K562 (cell line): ENCODE measurements around the gene ABCB4.

Source experiments
- GABPA ChIP-seq: fragments of 200-800 bp; sonication (Bioruptor generic); conservative IDR thresholded peaks from 2 replicates; pipeline ENCODE4 v1.6.1; 2016; ENCODE audit warnings: low read depth, missing genetic modification characterization, missing compliant biosample characterization
- MYC ChIP-seq, 2 experiments: fragments of 250-450 bp in 1 of 2; sonication (Bioruptor Pico) in 1 of 2; IDR thresholded peaks; 2 replicates each; pipeline versions ENCODE4 v1.5.1 to v1.6.1; 2012 to 2021; ENCODE audit warnings: low read depth in 2 of 2, borderline replicate concordance in 1 of 2, improper control_type of control experiment in 1 of 2, low read length in 1 of 2, mild to moderate bottlenecking in 1 of 2, moderate library complexity in 1 of 2
- PHB2 ChIP-seq: fragments of 450-650 bp; IDR thresholded peaks from 2 replicates; pipeline ENCODE4 v1.6.1; 2017; ENCODE audit warnings: low read depth
- SP2 ChIP-seq: IDR thresholded peaks from 2 replicates; pipeline ENCODE4 v1.6.1; 2011; ENCODE audit warnings: mild to moderate bottlenecking, low read depth, low read length, moderate library complexity; ENCODE audit not compliant: poor library complexity, severe bottlenecking; ENCODE audit errors: extremely low read depth
- TCF7 ChIP-seq: sonication (generic); IDR thresholded peaks from 2 replicates; pipeline ENCODE4 v1.6.1; 2016; ENCODE audit warnings: antibody characterized with exemption, borderline replicate concordance
- TFAM ChIP-seq: fragments of 250-450 bp; sonication (Bioruptor Pico); conservative IDR thresholded peaks from 2 replicates; pipeline ENCODE4 v1.5.0; 2021; ENCODE audit warnings: mild to moderate bottlenecking, moderate library complexity
- TF ChIP-seq, protein P1 (sequence below): sonication (generic); formaldehyde crosslinking; IDR thresholded peaks from 2 replicates; pipeline ENCODE4 v1.9.0; 2022; ENCODE audit warnings: mild to moderate bottlenecking, missing genetic modification reagents
- TF ChIP-seq, protein P2 (sequence below): sonication (generic); formaldehyde crosslinking; IDR thresholded peaks from 2 replicates; pipeline ENCODE4 v1.8.1; 2023; ENCODE audit warnings: mild to moderate bottlenecking, missing genetic modification reagents
- TF ChIP-seq, protein P3 (sequence below): sonication (generic); formaldehyde crosslinking; IDR thresholded peaks from 2 replicates; pipeline ENCODE4 v1.8.0; 2022; ENCODE audit warnings: missing genetic modification reagents, mild to moderate bottlenecking, borderline replicate concordance

DNA sequence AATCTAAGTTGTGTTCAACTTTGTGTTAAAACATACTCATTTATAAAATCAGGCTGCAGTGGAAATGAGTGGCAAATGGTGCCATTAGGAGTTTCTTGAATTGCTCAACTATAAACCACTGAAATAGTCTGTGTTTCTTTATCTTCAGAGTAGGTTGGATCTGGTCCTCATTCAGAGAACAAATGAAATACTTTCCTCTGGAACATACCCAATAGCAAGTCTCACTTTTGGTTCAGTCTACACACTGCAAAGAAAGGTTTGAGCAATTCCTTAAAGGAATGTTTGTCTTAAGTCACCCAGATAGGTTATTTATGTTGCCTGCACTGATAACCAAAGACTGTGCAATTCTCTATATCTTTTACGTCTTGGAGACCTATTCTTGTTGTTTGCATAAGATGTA lies 62.5 kb downstream of the ABCB4 start:
- TF ChIP-seq TFAM (CRISPR knock-in tag) (no peak), TCF7 (no peak), PHB2 (no peak), GABPA (tag) (no peak), SP2 (no peak), MYC (IDR thresholded peaks at IDR 0.05; ENCODE audit: low read depth, low read length) (no peak), MYC (CRISPR knock-in tag; IDR thresholded peaks at IDR 0.05; ENCODE audit: borderline replicate concordance, low read depth) (no peak)
- TF ChIP-seq, protein P1, sequence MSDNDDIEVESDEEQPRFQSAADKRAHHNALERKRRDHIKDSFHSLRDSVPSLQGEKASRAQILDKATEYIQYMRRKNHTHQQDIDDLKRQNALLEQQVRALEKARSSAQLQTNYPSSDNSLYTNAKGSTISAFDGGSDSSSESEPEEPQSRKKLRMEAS = no peak
- TF ChIP-seq, protein P2, sequence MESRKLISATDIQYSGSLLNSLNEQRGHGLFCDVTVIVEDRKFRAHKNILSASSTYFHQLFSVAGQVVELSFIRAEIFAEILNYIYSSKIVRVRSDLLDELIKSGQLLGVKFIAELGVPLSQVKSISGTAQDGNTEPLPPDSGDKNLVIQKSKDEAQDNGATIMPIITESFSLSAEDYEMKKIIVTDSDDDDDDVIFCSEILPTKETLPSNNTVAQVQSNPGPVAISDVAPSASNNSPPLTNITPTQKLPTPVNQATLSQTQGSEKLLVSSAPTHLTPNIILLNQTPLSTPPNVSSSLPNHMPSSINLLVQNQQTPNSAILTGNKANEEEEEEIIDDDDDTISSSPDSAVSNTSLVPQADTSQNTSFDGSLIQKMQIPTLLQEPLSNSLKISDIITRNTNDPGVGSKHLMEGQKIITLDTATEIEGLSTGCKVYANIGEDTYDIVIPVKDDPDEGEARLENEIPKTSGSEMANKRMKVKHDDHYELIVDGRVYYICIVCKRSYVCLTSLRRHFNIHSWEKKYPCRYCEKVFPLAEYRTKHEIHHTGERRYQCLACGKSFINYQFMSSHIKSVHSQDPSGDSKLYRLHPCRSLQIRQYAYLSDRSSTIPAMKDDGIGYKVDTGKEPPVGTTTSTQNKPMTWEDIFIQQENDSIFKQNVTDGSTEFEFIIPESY (CRISPR knock-in tag) = no peak
- TF ChIP-seq, protein P3, sequence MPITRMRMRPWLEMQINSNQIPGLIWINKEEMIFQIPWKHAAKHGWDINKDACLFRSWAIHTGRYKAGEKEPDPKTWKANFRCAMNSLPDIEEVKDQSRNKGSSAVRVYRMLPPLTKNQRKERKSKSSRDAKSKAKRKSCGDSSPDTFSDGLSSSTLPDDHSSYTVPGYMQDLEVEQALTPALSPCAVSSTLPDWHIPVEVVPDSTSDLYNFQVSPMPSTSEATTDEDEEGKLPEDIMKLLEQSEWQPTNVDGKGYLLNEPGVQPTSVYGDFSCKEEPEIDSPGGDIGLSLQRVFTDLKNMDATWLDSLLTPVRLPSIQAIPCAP (CRISPR knock-in tag) = no peak
